ENCODE results near the gene ROMO1.

ROMO1 gene

DNA sequence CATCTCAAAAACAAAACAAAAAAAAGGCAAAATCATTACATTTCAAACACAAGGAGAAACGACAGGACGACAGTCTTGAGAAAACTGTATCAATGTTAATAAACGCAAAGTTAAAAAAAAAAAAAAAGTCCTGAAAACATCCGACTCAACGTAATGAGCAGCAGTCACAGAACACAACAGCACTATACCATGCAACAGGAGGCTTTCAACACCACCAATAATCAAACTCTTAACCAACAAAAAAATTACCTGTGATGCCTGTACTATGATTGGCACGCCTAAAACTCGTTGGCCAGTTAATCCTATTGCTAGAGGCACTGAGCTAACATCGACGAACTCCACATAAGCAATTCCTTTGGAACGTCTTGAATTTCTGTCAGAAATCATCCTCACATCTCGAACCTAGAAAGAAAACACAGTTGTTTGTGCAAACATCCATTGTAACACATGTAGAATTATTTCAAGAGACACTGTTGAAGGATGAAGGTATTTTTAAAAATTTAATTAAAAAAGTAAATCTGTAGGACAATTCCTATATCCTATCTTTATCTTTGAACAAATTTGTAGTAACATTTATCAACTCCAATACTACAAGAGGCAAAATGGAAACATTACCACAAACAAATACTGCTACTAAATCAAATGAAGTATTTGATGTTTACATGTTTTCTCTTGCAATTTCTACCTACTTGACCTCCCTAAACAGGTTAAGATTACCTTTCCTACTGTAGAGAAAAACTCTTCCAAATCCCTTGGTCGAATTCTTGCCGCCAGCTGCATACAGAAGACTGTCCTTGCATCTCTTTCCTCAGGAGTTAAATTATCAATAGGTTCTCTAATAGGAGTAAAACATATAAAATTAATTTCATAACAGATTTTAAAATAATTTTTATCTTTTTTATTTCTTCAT, 25.4 kb downstream of the ROMO1 start:
- TF ChIP-seq CTCF (conservative IDR thresholded peaks at IDR 0.05; ENCODE audit: low read depth, low read length), result no peak
- Histone ChIP-seq H3K4me1 (ENCODE audit: low read depth, poor library complexity, severe bottlenecking) (peaks cover 20% of the 10 kb centered on the region), H3K4me3 (IDR thresholded peaks at IDR 0.05; ENCODE audit: insufficient read depth, low read depth, low read length) (no peak overlapping the region), H3K27me3 (ENCODE audit: insufficient read depth, low read depth) (no peaks in the 10 kb centered on the region; the same call in 1 of the 2 replicates), H3K27ac (no peak overlapping the region), H3K79me2 (ENCODE audit: insufficient read depth, low read depth) (peaks cover 97% of the 10 kb centered on the region), H3K9ac (no peak overlapping the region), H4K20me1 (ENCODE audit: insufficient read depth) (peaks cover 52% of the 10 kb centered on the region), H2AFZ (ENCODE audit: low read depth) (no peak overlapping the region), H3K36me3 (ENCODE audit: insufficient read depth) (peaks cover 80% of the 10 kb centered on the region), H3K4me2 (no peak overlapping the region)

DNA sequence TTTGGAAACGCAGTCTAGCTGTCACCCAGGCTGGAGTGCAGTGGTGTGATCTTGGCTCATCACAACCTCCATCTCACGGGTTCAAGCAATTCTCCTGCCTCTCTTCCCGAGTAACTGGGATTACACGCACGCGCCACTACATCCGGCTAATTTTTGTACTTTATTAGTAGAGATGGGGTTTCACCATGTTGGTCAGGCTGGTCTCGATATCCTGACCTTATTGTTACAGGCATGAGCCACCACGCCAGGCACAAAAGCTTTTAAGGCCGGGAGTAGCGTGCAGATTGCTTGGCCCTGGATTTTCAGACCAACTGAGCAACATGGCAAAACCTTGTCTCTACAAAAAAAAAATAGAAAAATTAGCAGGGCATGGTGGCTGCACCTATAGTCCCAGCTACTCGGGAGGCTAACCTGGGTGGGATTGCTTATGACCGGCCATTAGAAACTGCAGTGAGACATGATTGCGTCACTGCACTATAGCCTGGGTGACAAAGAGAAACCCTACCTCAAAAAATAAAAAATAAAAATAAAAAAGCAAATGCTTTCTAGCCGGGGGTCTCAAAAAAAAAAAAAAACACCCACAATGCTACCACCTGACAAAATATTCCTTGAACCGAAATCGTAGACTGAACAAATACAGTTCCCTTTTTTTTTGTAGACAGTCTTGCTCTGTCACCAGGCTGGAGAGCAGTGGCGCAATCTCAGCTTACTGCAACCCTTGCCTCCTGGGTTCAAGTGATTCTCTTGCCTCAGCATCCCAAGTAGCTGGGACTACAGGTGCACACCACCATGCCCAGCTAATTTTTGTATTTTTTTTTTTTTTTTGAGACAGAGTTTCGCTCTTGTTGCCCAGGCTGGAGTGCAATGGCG, 27.9 kb downstream of the ROMO1 start:
- H3K27me3 ChIP-seq (ENCODE audit: insufficient read depth, low read depth), result no peaks in the 10 kb centered on the region; the same call in 1 of the 2 replicates
- no peak overlapping the region for H2AFZ ChIP-seq (ENCODE audit: low read depth)
- H3K9ac ChIP-seq, result no peak overlapping the region
- H3K4me3 ChIP-seq (IDR thresholded peaks at IDR 0.05; ENCODE audit: insufficient read depth, low read depth, low read length), result no peak overlapping the region
- no peak overlapping the region; the same call in 1 of the 2 replicates for H3K27ac ChIP-seq
- no peak overlapping the region for H3K4me2 ChIP-seq
- no peak for TF ChIP-seq CTCF (conservative IDR thresholded peaks at IDR 0.05; ENCODE audit: low read depth, low read length)
- peaks cover 97% of the 10 kb centered on the region for H3K79me2 ChIP-seq (ENCODE audit: insufficient read depth, low read depth)
- peaks cover 64% of the 10 kb centered on the region for H4K20me1 ChIP-seq (ENCODE audit: insufficient read depth)
- H3K36me3 ChIP-seq (ENCODE audit: insufficient read depth), result peaks cover 81% of the 10 kb centered on the region
- H3K4me1 ChIP-seq (ENCODE audit: low read depth, poor library complexity, severe bottlenecking), result peaks cover 36% of the 10 kb centered on the region

DNA sequence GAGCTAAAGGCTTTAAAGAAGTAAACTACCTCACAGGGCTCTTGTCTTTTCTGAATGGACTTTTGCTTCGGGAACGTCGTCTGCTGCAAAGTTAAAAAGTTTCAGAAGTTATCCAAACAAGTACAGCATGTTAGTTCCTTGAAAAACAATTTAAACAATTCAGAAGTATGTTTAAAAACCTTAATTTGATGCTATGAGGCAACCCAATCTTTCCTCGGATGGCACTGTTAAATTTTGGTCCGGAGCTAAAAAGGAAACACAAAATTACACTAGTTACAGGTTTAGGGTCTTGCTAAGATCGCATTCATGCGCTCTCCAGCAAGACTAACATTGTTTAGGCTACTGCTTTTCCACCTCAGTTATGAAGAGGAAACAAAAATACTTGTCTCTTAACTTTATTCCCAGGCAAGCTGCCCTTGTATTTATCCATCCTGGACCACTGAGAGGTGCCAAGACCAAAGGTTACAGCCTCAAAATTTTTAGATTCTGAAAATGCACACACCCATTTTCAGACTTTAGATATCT, 30.1 kb downstream of the ROMO1 start:
- Histone ChIP-seq H3K4me3 (IDR thresholded peaks at IDR 0.05; ENCODE audit: insufficient read depth, low read depth, low read length) (no peak overlapping the region), H3K9ac (no peak overlapping the region), H4K20me1 (ENCODE audit: insufficient read depth) (peaks cover 71% of the 10 kb centered on the region), H3K27ac (no peak overlapping the region), H3K4me2 (no peak overlapping the region), H3K27me3 (ENCODE audit: insufficient read depth, low read depth) (no peaks in the 10 kb centered on the region; the same call in 1 of the 2 replicates), H3K36me3 (ENCODE audit: insufficient read depth) (peaks cover 82% of the 10 kb centered on the region), H3K4me1 (ENCODE audit: low read depth, poor library complexity, severe bottlenecking) (peaks cover 53% of the 10 kb centered on the region), H2AFZ (ENCODE audit: low read depth) (no peak overlapping the region), H3K79me2 (ENCODE audit: insufficient read depth, low read depth) (peaks cover 99% of the 10 kb centered on the region)
- TF ChIP-seq CTCF (conservative IDR thresholded peaks at IDR 0.05; ENCODE audit: low read depth, low read length), result no peak

DNA sequence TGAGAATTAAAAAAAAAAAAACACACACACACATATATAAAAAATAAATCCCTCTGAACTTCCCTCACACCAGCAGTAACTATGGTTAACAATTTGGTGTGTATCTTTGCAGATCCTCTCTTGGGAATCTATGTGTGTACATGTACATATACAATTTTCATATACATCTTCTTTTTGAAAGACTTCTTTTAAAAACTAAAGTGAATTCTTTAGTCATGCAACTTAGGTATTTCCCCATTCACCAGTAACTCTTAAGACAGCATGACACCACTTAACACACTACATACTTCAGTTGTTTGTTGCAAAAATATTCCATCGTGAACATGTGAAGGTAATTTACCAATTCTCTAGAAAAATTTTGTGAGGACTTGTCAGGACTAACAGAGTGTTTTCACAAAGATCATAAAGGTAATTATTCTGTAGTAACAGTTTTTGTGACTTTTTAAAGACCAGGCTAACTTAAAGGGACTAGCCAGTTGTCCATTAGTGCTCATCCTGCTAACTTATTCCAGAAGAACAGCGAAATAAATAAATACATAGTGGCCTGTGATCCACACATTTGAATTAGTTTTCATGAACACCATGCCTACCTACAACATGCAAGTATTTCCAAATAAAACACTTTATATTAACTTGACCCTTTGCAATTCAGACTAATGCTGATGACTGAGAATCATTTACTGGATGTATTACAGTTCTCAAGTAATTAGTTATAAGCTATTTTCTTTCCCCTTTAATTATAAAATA, 30.8 kb downstream of the ROMO1 start:
- no peak overlapping the region for H3K9ac ChIP-seq
- TF ChIP-seq CTCF (conservative IDR thresholded peaks at IDR 0.05; ENCODE audit: low read depth, low read length), result no peak

More for the DNA sequence above, 30.8 kb downstream of the ROMO1 start:
- no peak overlapping the region for H3K27ac ChIP-seq
- peaks cover 60% of the 10 kb centered on the region for H3K4me1 ChIP-seq (ENCODE audit: low read depth, poor library complexity, severe bottlenecking)
- no peak overlapping the region for H3K4me2 ChIP-seq
- no peak overlapping the region for H3K4me3 ChIP-seq (IDR thresholded peaks at IDR 0.05; ENCODE audit: insufficient read depth, low read depth, low read length)
- no peaks in the 10 kb centered on the region; the same call in 1 of the 2 replicates for H3K27me3 ChIP-seq (ENCODE audit: insufficient read depth, low read depth)
- H2AFZ ChIP-seq (ENCODE audit: low read depth), result no peak overlapping the region
- peaks cover 87% of the 10 kb centered on the region for H3K36me3 ChIP-seq (ENCODE audit: insufficient read depth)
- H4K20me1 ChIP-seq (ENCODE audit: insufficient read depth), result peaks cover 75% of the 10 kb centered on the region
- H3K79me2 ChIP-seq (ENCODE audit: insufficient read depth, low read depth), result peaks cover 99% of the 10 kb centered on the region

Data from KMS-11 (cell line).